HG03095 (cell line): ENCODE results near the gene PIGU.
"Not testable (repeated sequence)": the region's sequence is repeated elsewhere in the genome, so short reads cannot be mapped to it uniquely, and the experiment has no call there.

Source experiments
- ATAC-seq: cut with Tn5 transposase; IDR thresholded peaks from one replicate; pipeline ENCODE4 v1.9.1; 2021; ENCODE audit warnings: moderate library complexity; ENCODE audit not compliant: unreplicated experiment

Gene PIGU

GRCh38 chr20:34624629-34625028 lies 52.3 kb downstream of the PIGU start:
- no peak for ATAC-seq

- ATAC-seq: no peak
These were observed 54.0 kb downstream of the PIGU start for GRCh38 chr20:34622821-34623451.

DNA sequence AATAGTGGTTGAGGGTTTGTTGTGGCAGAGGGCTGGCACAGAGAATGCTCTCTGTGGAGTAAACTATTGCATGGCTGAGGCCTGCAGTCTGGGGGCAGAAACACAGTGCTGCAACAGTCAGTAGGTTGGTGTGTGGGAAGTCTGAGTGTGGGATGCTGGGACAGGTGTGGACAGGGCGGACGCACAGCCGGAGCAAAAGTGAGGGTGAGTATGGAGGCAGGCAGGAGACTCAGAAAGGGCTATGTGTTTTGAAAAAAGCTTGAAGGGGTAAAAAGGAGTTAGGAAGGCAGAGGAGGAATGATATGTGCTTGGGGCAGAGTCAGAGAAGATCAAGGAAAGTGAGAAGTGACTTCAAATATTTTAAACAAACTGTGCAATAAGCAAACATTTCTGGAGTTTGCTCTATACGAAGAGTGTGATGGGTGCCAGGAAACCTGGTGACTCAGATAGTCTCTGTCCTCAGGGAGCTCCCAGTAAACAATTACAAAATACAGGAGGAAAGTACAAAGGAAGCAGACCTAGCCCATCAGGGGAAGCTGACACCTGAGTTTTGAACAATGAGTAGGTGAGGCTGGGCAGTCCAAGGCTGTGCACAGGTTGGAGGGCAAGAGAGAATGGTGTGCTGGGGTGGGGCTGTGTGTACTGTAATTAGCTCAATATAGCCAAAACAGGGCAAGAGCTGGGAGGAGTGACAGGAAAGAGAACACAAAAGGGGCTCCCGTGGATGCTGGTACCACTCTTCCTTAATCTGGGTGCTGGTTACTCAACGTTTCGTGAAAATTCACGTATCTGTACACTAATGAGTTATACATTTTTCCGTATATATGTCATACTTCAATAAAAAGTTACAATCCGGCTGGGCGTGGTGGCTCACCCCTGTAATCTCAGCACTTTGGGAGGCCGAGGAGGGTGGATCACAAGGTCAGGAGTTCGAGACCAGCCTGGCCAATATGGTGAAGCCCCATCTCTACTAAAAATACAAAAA lies 55.2 kb downstream of the PIGU start:
- ATAC-seq: no peak

DNA sequence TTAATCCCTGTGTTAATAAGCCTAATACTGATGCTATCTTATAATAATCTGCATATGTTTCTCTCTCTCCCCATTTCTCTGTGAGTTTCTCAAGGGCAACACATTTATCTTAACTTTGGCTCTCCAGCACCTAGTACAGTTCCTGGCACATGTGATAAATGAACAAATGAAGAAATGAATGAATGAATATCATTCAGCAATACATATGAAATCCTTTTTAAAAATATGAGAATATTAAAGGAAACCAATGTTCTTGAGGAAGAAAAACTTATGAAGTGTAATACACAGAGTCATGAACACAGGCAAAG lies 55.9 kb downstream of the PIGU start:
- ATAC-seq: no peak

DNA sequence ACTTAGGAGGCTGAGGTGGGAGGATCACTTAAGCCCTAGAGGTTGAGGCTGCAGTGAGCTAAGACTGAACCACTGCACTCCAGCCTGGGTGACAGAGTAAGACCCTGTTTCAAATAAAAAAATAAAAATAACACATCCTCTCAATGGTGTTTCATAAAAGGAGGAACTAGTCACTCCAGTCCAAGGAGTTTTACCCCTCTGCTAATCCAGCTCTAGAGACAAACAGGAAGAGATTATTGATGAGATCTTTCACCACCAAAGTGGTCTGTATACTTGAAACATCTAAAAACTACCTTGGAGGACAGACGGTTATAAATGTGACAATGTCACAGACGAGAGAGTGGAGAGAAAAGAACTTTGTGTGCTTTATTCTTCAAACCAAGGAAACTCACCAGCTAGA lies 58.2 kb downstream of the PIGU start:
- no peak for ATAC-seq

GRCh38 chr20:34616913-34617312 lies 60.0 kb downstream of the PIGU start:
- not testable (repeated sequence) for ATAC-seq

GRCh38 chr20:34615477-34615876 lies 61.4 kb downstream of the PIGU start:
- no peak for ATAC-seq

GRCh38 chr20:34611976-34612375 lies 64.9 kb downstream of the PIGU start:
- ATAC-seq: not testable (repeated sequence)

GRCh38 chr20:34607066-34607465 lies 69.8 kb downstream of the PIGU start:
- no peak for ATAC-seq

DNA sequence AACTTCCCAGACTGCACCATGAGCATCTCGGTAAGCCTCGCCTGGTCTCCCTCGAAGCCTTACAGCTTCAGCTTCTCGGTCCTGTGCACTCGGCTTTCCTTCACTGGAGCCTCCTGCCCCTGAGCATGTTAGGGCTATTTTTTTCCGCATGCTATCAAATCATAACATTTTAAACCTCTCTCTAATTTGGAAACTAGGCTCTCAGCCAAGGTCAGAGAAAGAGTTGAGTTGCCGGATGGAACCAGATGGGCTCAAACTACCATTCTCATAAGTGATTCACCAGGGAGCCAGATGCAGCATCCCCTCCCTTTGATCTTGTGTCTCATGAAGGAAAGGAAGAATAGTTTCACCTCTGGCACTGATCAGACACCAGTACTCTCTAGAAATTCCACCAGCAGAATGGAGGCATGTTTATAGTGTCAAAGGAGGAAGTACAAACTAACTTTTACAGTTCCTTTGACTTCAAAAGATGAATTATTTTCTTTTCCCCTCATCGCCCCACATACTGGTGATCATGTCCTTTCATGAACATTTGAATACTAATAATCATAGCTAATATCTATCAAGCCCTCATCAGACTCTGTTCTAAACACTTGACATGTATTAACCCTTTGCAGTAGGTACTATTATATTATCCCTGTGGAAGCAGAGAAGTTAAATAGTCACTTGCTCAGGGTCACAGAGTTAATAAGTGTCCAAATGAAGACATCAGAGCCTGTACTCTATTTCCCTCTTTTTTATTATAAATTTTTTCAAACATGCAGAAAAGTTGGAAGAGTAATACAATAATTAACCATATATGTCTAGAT lies 71.7 kb downstream of the PIGU start:
- ATAC-seq: no peak

DNA sequence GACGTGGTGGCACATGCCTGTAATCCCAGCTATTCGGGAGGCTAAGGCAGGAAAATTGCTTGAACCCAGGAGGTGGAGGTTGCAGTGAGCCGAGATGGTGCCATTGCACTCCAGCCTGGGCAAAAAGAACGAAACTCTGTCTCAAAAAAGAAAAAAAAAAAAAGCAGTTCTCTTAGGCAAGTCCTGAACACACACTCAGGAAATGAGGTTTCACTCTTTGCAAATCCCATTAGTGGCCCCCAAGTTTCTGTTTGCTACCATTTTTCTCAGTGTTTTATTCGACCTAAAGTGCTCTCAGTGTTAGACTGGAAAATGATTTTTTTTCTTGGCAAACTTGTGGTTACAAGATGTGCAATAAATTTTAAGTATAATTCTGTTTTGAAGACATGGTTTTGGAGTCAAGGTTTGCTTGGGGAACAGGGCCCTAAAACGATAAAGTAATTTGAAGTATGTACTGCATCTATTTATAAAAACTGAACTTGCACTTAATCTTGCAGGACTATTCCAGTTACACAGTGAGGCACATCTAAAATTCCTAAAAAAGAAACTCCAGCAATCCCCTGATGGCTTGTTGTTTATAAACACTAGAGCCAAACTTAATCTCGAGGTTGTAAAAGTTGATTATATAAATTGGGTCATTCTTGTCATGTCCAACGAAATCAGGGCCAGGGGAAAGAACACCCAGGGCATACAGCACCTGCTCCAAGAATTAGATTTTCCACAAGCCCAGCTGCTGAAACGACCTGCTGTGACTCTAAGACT lies 75.8 kb downstream of the PIGU start:
- no peak for ATAC-seq

DNA sequence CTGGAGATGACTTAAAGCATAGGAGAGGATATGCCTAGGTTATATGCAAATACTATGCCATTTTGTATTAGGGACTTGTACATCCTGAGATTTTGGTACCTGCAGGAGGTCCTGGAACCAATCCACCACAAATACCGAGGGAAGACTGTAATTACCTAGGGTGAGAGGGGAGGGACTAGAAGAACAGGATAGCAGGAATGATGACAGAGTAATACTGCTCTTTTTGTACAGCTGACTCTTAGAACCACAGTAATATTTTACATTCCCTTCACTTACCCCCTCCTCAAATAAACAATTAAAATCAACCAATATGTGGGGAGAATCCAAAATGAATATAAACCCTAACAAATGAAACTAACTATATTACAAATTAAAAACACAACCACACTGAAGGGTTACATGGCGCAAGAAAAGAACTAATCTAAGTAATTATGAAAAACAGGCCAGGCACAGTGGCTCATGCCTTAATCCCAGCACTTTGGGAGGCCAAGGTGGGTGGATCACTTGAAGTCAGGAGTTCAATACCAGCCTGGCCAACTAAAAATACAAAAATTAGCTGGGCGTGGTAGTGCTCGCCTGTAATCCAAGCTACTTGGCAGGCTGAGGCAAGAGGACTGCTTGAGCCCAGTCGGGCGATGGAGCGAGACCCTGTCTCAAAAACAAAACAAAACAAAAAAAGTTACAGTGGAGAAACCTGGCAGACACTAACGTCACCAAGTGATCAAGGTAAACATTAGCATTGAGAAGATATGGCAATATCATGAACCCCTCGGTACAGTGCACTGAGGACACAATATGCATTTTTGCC lies 81.3 kb downstream of the PIGU start:
- no peak for ATAC-seq

GRCh38 chr20:34586488-34587163 lies 90.3 kb downstream of the PIGU start:
- no peak for ATAC-seq

DNA sequence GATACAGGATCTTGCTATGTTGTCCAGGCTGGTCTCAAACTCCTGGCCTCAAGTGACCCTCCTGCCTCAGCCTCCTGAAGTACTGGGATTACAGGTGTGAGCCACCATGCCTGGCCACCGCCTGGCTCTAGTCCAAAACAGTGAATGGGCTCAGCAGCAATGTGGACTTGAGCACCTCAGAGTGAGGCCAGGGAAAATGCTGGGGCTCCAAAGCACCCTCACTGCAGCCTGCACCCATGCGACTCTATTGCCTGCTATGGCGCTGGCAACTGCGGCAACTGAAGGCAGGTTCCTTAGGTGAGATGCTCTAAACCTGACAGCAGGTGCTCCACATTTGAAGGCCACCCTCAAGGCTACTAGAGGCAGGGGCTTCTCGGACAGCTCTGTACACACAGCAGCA lies 91.9 kb downstream of the PIGU start:
- no peak for ATAC-seq

- no peak for ATAC-seq
These were observed 93.3 kb downstream of the PIGU start for GRCh38 chr20:34583544-34583943.

DNA sequence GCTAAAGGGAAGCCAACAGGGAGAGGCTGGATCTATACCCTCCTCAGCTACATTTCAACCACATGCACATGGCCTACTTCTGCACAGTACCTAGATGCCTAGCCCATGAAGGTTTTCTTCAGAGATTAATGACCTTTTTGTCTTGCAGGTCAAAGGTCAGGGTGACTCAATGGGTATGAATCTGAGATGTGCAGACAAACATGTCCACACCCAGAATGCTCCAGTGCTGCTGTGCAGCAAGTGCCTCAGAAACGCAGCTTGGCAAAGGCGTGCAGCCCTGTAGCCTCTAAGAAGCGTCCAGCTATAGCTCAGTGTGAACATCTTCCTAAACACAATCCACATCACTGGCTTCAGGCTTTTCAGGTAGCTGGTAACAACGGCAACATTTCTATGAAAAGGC lies 94.0 kb downstream of the PIGU start:
- ATAC-seq: no peak

DNA sequence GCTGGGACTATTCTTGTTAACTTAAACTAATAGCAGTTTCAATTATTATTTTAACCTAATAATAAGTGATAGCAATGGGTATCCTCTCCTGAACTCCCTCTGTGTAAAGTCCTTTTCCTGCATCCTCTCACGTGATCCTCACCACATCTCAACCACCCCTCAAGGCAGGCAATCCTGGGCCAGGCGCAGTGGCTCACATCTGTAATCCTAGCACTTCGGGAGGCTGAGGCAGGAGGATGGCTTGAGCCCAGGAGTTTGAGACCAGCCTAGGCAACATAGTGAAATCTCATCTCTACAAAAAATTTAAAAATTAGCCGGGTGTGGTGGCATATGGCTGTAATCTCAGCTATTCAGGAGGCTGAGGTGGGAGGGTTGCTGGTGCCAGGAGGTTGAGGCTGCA lies 94.7 kb downstream of the PIGU start:
- no peak for ATAC-seq

GRCh38 chr20:34581341-34582184 lies 95.3 kb downstream of the PIGU start:
- no peak for ATAC-seq
